NCI-H1105 (cell line): ENCODE data around the gene MRPL51.

Source experiments
- DNase-seq: peaks from one replicate; lab custom pipeline; 2025; lab: John Stamatoyannopoulos, UW

Gene MRPL51

GRCh38 chr12:6461401-6462233 lies 31.4 kb downstream of the MRPL51 start:
- DNase-seq: no peak

GRCh38 chr12:6460751-6461371 lies 32.2 kb downstream of the MRPL51 start:
- no peak for DNase-seq

DNA sequence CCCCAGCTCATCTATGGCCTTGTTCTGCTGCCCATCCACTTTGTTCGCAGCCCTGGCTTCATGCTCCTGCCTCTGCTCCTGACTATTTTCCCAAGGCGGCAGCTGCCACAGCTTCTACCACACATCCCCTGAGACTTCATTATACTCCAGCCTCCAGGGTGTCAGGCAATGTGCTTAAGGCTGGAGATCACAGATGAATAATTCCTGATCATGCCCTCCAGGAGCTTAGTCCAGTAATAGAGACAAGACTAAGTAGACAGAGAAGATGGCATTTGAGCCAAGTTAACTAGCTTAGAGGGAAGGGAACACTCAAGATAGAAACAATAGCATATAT lies 34.1 kb downstream of the MRPL51 start:
- no peak for DNase-seq

GRCh38 chr12:6458281-6459003 lies 34.6 kb downstream of the MRPL51 start:
- no peak for DNase-seq

GRCh38 chr12:6457220-6457945 lies 35.7 kb downstream of the MRPL51 start:
- no peak for DNase-seq

GRCh38 chr12:6452944-6453630 lies 40.0 kb downstream of the MRPL51 start:
- no peak for DNase-seq

DNA sequence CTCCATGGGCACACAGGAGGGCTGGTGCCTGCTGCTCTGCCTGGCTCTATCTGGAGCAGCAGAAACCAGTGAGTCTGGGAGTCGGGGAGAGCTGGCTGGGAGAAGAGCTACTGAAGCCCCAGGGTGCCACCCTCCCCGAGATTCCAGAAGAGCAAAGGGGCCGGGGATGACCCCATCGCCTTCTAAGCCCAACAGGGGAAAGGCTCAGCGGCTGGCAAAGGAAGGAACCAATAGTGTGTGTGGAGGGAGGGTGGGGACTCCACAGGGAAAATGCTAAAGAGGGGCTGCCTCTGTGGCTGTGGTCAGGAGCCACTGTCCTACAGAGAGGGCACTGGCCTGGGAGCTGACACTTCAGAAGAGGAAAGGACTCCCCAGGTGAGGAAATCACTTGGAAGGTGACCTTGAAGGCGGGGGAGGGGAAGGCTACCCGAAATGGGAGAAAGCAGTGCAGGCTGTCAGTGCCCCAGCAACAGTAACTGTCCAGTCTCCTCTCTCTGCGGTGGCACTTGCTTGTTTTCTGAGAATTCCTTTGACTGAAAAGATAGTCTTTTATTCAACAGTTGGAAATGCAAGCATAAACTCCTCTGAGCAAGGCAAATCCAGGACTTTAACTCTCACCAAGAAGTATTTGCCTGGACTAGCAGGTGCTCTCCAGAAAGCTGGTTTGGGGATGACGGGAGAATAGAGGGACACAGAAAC lies 40.7 kb downstream of the MRPL51 start:
- DNase-seq: no peak

GRCh38 chr12:6451348-6452244 lies 41.5 kb downstream of the MRPL51 start, which contains the start of gene TAPBPL:
Gene TAPBPL (plus strand): TSS chr12:6452042. CDS start chr12:6452249, 207 bp downstream.
- DNase-seq: peak; percentile 93

- DNase-seq: no peak
These were observed 42.2 kb downstream of the MRPL51 start for GRCh38 chr12:6450869-6451347.

DNA sequence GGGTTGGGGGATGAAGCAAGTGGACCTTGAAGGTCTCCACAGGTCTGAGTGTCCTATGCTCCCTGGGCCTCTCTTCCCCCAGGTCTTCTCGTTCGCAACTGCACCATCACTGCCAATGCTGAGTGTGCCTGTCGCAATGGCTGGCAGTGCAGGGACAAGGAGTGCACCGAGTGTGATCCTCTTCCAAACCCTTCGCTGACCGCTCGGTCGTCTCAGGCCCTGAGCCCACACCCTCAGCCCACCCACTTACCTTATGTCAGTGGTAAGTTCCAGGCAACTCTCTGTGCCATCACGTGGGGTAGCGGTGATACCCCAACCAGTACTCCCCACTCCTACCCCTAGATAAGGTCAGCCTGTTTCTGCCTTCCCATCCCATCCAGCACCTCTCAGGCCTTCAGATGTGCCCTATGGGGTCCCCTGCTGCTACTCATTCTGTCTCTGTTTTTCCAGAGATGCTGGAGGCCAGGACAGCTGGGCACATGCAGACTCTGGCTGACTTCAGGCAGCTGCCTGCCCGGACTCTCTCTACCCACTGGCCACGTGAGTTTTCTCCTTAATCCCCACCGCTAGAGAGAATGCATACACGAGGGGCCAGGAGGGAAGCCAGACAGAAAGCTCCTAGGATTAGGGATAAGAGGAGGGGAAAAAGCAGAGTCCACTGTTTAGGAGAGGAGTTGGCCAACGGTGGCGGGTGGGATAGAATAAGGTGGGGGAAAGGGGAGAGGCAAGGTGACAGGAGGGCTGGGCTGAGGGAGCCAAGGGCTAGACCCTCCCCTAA lies 42.8 kb downstream of the MRPL51 start:
- no peak for DNase-seq

DNA sequence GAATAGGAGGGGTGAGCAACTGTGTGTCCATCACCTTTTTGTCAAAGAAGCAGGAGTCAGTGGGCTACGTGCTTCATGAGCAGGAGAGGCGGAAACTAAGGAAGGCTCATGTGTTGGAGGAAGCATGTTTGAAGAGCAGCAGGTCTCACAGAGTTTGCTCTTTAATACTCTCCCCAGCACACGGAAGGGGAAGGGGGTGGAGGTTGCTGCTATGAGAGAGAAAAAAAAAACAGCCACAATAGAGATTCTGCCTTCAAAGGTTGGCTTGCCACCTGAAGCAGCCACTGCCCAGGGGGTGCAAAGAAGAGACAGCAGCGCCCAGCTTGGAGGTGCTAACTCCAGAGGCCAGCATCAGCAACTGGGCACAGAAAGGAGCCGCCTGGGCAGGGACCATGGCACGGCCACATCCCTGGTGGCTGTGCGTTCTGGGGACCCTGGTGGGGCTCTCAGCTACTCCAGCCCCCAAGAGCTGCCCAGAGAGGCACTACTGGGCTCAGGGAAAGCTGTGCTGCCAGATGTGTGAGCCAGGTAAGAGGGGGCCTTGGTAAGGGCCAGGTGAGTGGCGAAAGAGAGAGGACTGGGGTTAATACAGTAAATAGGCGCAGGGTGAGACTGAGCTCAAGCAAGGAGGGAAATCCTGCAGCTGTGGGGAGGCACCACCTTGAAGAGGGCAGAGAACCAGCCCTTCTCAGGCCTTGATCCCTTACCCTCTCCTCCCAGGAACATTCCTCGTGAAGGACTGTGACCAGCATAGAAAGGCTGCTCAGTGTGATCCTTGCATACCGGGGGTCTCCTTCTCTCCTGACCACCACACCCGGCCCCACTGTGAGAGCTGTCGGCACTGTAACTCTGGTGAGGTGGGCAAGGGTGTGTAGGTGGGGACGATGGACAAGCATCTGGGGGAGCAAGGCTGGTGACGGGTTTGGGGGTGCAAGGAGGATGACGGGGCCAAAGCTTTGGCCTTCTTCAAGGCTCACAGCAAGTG lies 48.1 kb downstream of the MRPL51 start, which contains the start of gene CD27:
CD27 (plus strand) TSS at position 252 of the 985 bp plus-strand sequence; CDS start at position 393, 141 bp downstream.
- no peak for DNase-seq

- no peak for DNase-seq
These were observed 49.0 kb downstream of the MRPL51 start for GRCh38 chr12:6444031-6444430.

DNA sequence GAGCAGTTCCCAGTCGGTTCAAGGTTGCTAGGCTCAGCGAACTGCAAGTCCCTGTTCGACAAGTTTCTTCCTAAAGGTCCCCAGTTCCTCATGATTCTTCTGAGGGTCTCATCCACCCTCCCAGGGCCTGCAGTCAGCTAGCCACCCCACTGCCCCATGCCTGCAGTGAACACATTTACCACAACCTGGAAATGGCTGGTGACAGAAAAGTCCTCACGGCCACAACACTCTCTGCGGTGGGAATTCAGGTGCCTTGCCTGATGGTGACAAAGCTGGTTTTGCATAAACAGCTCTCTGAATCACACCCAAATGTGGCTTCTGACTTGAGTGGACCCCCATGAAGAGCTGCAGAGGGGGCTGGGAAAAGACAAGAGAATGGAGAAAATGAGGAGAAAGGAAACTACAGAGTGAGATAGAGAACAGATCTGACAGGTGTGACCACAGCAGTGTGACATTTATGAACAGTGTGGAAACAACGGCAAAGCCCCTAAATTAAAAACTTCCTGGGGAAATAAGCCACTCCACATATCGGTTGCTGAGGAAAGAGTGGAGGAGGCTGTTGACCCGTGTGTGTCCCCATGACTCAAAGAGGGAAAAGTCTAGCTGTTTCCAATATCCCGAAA lies 49.6 kb downstream of the MRPL51 start:
- DNase-seq: no peak

- DNase-seq: no peak
These were observed 50.2 kb downstream of the MRPL51 start for GRCh38 chr12:6442836-6443235.
